ENCODE measurements around the gene KDM2A. TPM values are rescaled to one million over a fixed set of nuclear protein-coding genes. Genes with fewer than 3 reads are reported as not detected.
A peak's percentile ranks its signal among the peaks of the same experiment; 100 is the strongest.

KDM2A gene
- total RNA-seq, 2 experiments from 2014 or later, result 87.1 to 95.9 TPM

DNA sequence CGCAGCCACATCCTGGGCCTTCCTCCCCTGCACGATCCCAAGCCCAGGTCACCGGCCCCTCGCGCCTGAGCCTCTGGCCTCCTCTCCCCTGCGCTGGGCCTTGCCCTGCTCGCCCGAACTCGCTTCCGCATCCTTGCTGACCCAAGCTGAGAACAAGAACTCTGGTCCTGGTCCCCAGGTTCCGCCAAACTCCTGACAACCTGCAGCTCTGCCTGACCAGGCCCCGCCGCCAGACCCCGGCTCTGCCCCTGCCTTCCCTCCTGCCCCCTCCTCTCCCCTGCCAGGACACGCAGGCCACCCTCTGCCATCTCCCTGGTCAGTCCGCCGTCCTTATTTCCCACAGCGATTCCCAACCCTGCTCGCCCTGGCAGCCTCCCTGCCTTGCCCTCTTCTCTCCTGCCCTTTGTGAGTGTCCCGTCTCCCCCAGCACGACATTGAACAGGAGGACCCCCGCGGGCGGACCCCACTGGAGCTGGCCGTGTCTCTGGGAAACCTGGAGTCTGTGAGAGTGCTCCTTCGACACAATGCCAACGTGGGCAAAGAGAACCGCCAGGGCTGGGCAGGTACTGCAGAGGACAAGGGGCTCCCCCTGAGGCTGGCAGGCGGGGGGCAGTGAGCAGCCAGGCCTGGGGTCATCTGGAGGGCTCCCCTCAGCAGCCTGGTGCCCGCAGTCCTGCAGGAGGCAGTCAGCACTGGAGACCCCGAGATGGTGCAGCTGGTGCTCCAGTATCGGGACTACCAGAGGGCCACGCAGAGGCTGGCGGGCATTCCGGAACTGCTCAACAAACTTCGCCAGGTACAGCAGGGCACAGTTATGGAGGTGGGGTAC, 170.8 kb downstream of the KDM2A start:
- no peaks in the 10 kb centered on the region for H3K27me3 Mint-ChIP-seq
- H3K4me3 Mint-ChIP-seq, result peak overlapping the region; percentile 94
- POLR2A ChIA-PET, result interaction anchor here (1.2 to 12.9 kb wide), 8 partner anchors 12 to 172 kb away, joined by 3 to 494 read pairs (median 28); partner anchors contain the start of genes GRK2 and SSH3
- peaks cover 2% of the 10 kb centered on the region for H3K9me3 Mint-ChIP-seq
- no peak for DNase-seq
- peaks cover 74% of the 10 kb centered on the region for H3K36me3 Mint-ChIP-seq (ENCODE audit: low read depth)
- CTCF ChIA-PET, result interaction anchor here (0.9 to 4.1 kb wide), 6 partner anchors 12 to 28 kb away, joined by 3 to 32 read pairs (median 16); partner anchors contain the start of gene GRK2
- peaks cover 72% of the 10 kb centered on the region for H3K4me1 Mint-ChIP-seq
- peak overlapping the region; percentile 87 for H3K27ac Mint-ChIP-seq

GRCh38 chr11:67290801-67291200, 171.7 kb downstream of the KDM2A start:
- Mint-ChIP-seq H3K27me3 (no peaks in the 10 kb centered on the region), H3K27ac (peak overlapping the region; percentile 31), H3K4me1 (peaks cover 65% of the 10 kb centered on the region), H3K9me3 (peaks cover 2% of the 10 kb centered on the region), H3K36me3 (ENCODE audit: low read depth) (peaks cover 79% of the 10 kb centered on the region), H3K4me3 (peak overlapping the region; percentile 94)
- no peak for DNase-seq
- CTCF ChIA-PET, result interaction anchor here (0.7 to 4.1 kb wide), 4 partner anchors 26 to 221 kb away, joined by 3 to 16 read pairs (median 4); no protein-coding TSS in a partner anchor
- POLR2A ChIA-PET, result interaction anchor here (1.6 to 12.9 kb wide), 4 partner anchors 11 to 37 kb away, joined by 3 to 494 read pairs (median 50); partner anchors contain the start of genes GRK2 and SSH3

DNA sequence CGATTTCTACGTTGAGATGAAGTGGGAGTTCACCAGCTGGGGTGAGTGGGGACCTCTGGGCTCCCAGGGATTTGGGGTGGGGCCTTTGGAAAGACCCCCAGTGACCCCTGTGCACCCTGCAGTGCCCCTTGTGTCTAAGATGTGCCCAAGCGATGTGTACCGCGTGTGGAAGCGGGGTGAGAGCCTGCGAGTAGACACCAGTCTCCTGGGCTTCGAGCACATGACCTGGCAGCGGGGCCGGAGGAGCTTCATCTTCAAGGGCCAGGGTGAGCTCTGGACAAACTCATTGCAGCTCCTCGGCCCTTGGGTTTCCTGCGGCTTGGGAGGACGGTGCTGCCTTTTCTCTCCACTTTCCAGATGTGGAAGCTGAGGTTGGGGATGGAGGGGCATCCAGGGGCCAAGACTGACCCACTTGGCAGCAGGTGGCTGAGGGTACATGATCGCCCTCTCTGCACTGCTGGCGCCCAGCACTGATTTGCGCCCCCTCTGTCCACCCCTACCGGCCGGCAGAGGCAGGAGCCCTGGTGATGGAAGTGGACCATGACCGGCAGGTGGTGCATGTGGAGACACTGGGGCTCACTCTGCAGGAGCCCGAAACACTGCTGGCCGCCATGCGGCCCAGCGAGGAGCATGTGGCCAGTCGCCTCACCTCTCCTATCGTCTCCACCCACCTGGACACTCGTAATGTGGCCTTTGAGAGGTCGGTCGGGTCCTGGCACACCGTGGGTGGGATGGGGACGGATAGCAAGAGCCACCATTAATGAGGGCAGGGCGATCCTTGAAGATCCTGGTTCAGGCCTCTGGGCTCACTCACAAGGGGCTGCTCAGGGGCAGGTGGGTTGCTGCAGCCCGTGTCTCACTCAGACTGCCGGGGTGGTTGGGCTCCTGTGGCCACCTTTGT, 172.7 kb downstream of the KDM2A start:
- Mint-ChIP-seq H3K9me3 (peaks cover 9% of the 10 kb centered on the region), H3K4me3 (peak overlapping the region; percentile 30)

DNA sequence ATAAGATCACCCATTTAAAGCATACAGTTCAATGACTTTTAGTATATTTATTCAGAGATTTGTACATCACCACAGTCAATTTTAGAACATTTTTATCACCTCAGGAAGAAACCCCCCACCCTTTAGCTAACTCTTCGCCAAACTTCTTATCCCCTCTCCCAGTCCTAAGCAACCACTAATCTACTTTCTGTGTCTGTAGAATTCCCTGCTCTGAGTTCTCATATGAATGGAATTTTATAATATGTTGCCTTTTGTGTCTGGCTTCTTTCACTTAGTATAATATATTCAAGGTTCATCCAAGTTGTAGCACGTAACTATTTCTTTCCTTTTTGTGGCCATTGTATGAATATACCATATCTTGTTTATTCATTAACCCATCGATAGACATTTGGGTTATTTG, 173.6 kb downstream of the KDM2A start:
- ChIA-PET POLR2A (interaction anchor here (1.0 to 12.9 kb wide), 4 partner anchors 9 to 31 kb away, joined by 3 to 494 read pairs (median 50); partner anchors contain the start of genes GRK2 and SSH3), CTCF (interaction anchor here (1.4 to 1.7 kb wide), 2 partner anchors 25 to 31 kb away, joined by 7 to 8 read pairs; no protein-coding TSS in a partner anchor)
- H3K36me3 Mint-ChIP-seq (ENCODE audit: low read depth), result peaks cover 81% of the 10 kb centered on the region
- peaks cover 12% of the 10 kb centered on the region for H3K9me3 Mint-ChIP-seq
- no peak for DNase-seq
- peaks cover 55% of the 10 kb centered on the region for H3K4me1 Mint-ChIP-seq
- H3K4me3 Mint-ChIP-seq, result peak overlapping the region; percentile 24
- no peaks in the 10 kb centered on the region for H3K27me3 Mint-ChIP-seq
- peak overlapping the region; percentile 47 for H3K27ac Mint-ChIP-seq

More for the DNA sequence above, 172.7 kb downstream of the KDM2A start:
- Mint-ChIP-seq H3K4me1 (peaks cover 61% of the 10 kb centered on the region), H3K27ac (peak overlapping the region; percentile 47), H3K27me3 (no peaks in the 10 kb centered on the region), H3K36me3 (ENCODE audit: low read depth) (peaks cover 83% of the 10 kb centered on the region)
- ChIA-PET POLR2A (interaction anchor here (1.4 to 12.9 kb wide), 5 partner anchors 10 to 37 kb away, joined by 3 to 494 read pairs (median 5); partner anchors contain the start of genes GRK2 and SSH3), CTCF (interaction anchor here (0.6 to 4.1 kb wide), 3 partner anchors 25 to 134 kb away, joined by 3 to 16 read pairs (median 4); no protein-coding TSS in a partner anchor)
- no peak for DNase-seq

DNA sequence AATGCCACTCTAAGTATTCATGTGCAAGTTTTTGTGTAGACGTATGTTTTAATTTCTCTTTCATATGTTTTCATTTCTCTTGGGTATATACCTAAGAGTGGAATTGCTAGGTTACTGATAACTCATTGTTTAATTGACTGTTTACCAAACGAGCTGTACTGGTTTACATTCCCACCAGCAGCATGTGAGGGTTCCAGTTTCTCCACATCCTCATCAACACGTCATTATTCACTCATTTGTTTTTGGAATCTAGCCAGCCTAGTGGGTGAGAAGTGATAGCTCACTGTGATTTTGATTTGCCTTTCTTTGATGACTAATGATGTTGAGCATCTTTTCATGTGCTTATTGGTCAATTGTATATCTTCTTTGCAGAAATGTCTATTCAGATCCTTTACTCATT, 174.0 kb downstream of the KDM2A start:
- Mint-ChIP-seq H3K36me3 (ENCODE audit: low read depth) (peaks cover 81% of the 10 kb centered on the region), H3K27ac (peak overlapping the region; percentile 47)

DNA sequence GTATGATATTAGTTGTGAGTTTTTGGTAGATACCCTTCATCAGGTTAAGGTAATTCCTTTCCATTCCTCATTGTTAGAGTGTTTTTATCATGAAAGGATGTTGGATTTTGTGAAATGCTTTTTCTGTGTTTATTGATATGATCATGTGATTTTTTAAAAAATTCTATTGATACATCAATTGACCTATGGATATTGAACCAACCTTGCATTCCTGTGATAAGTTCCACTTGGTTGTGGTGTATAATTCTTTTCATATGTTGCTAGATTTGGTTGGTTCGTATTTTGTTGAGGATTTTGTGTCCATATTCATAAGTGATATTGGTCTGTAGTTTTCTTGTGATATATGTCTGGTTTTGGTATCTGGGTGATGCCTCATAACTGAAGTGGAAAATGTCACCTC, 176.8 kb downstream of the KDM2A start:
- Mint-ChIP-seq H3K4me1 (peaks cover 43% of the 10 kb centered on the region), H3K4me3 (no peak overlapping the region), H3K27me3 (no peaks in the 10 kb centered on the region), H3K36me3 (ENCODE audit: low read depth) (peaks cover 86% of the 10 kb centered on the region), H3K9me3 (peaks cover 12% of the 10 kb centered on the region), H3K27ac (no peak overlapping the region)
- no peak for DNase-seq
- ChIA-PET CTCF (interaction anchor here (1.2 kb wide), 1 partner anchor 18 kb away, joined by 4 read pairs; no protein-coding TSS in a partner anchor), POLR2A (interaction anchor here (0.6 to 1.5 kb wide), 4 partner anchors 7 to 25 kb away, joined by 3 to 4 read pairs (median 4); no protein-coding TSS in a partner anchor)

More for the DNA sequence above, 174.0 kb downstream of the KDM2A start:
- Mint-ChIP-seq H3K27me3 (no peaks in the 10 kb centered on the region), H3K4me3 (peak overlapping the region; percentile 24), H3K9me3 (peaks cover 12% of the 10 kb centered on the region), H3K4me1 (peaks cover 50% of the 10 kb centered on the region)
- DNase-seq, result no peak
- CTCF ChIA-PET, result interaction anchor here (1.4 to 1.7 kb wide), 3 partner anchors 25 to 31 kb away, joined by 4 to 8 read pairs (median 7); partner anchors contain the start of gene GRK2
- POLR2A ChIA-PET, result interaction anchor here (0.6 to 12.9 kb wide), 4 partner anchors 8 to 60 kb away, joined by 3 to 494 read pairs (median 50); partner anchors contain the start of genes GRK2 and SSH3

DNA sequence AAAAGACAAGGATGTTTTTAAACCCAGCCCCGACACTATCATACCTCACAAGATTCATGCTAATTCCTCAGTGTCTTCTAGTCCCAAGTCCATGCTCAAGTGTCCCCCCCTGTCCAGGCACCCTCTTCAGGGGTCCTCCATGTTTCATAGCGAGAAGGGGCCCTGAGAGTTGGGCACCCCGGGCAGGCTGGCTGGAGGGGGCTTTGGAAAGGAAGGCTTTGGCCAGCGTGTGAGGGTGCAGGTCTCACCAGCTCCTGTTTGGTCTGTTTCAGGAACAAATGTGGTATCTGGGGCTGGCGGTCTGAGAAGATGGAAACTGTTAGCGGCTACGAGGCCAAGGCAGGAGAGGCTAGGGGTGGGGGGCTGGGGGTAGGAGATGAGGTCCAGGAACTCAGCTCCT, 179.7 kb downstream of the KDM2A start:
- ChIA-PET CTCF (interaction anchor here (1.0 to 1.6 kb wide), 3 partner anchors 19 to 53 kb away, joined by 3 to 6 read pairs (median 3); no protein-coding TSS in a partner anchor), POLR2A (interaction anchor here (1.0 to 8.2 kb wide), 3 partner anchors 8 to 12 kb away, joined by 3 to 96 read pairs (median 3); partner anchors contain the start of gene ANKRD13D)
- H3K27me3 Mint-ChIP-seq, result no peaks in the 10 kb centered on the region
- peaks cover 12% of the 10 kb centered on the region for H3K9me3 Mint-ChIP-seq
- DNase-seq, result no peak
- peaks cover 61% of the 10 kb centered on the region for H3K36me3 Mint-ChIP-seq (ENCODE audit: low read depth)
- no peak overlapping the region for H3K27ac Mint-ChIP-seq
- no peak overlapping the region for H3K4me3 Mint-ChIP-seq
- peaks cover 26% of the 10 kb centered on the region for H3K4me1 Mint-ChIP-seq

- Mint-ChIP-seq H3K36me3 (ENCODE audit: low read depth) (peaks cover 53% of the 10 kb centered on the region), H3K27ac (no peak overlapping the region), H3K27me3 (no peaks in the 10 kb centered on the region), H3K9me3 (peaks cover 10% of the 10 kb centered on the region), H3K4me1 (peaks cover 24% of the 10 kb centered on the region), H3K4me3 (no peak overlapping the region)
- POLR2A ChIA-PET, result interaction anchor here (1.0 to 8.2 kb wide), 2 partner anchors 10 to 11 kb away, joined by 3 to 96 read pairs; partner anchors contain the start of gene ANKRD13D
- no peak for DNase-seq
- CTCF ChIA-PET, result interaction anchor here (1.0 to 1.6 kb wide), 2 partner anchors 18 to 22 kb away, joined by 3 to 6 read pairs; no protein-coding TSS in a partner anchor
Observed at GRCh38 chr11:67299471-67300191, 180.6 kb downstream of the KDM2A start.

DNA sequence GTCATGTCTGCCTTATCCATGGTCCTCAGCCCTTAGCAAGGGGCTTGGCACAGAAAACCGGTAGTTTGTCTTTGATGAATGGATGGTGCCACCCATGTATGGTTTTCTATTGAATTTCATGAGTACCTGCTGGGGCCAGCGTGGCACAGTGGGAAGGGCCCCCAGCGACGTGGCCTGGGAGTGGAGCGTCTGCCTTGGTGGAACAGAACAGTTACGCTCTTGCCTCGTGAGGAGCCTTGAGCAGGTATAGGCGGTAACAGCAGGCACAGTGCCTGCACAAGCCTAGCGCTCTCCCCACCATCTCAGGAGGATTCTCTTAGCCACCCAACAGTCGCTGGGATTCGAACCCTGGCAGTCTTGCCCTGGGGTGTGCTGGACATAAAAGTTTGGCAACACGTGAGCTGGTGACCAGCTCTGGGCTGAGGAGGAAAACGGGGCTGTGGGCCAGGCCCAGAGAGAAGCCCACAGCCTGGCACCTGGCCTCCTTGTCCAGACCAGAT, 181.2 kb downstream of the KDM2A start:
- DNase-seq, result no peak
- H3K9me3 Mint-ChIP-seq, result peaks cover 10% of the 10 kb centered on the region
- H3K4me3 Mint-ChIP-seq, result no peak overlapping the region
- H3K4me1 Mint-ChIP-seq, result peaks cover 28% of the 10 kb centered on the region
- H3K27me3 Mint-ChIP-seq, result no peaks in the 10 kb centered on the region
- H3K36me3 Mint-ChIP-seq (ENCODE audit: low read depth), result peaks cover 46% of the 10 kb centered on the region
- ChIA-PET CTCF (interaction anchor here (1.0 to 1.1 kb wide), 2 partner anchors 17 to 37 kb away, joined by 3 read pairs; no protein-coding TSS in a partner anchor), POLR2A (interaction anchor here (1.0 to 8.2 kb wide), 2 partner anchors 10 to 11 kb away, joined by 3 to 96 read pairs; partner anchors contain the start of gene ANKRD13D)
- no peak overlapping the region for H3K27ac Mint-ChIP-seq

DNA sequence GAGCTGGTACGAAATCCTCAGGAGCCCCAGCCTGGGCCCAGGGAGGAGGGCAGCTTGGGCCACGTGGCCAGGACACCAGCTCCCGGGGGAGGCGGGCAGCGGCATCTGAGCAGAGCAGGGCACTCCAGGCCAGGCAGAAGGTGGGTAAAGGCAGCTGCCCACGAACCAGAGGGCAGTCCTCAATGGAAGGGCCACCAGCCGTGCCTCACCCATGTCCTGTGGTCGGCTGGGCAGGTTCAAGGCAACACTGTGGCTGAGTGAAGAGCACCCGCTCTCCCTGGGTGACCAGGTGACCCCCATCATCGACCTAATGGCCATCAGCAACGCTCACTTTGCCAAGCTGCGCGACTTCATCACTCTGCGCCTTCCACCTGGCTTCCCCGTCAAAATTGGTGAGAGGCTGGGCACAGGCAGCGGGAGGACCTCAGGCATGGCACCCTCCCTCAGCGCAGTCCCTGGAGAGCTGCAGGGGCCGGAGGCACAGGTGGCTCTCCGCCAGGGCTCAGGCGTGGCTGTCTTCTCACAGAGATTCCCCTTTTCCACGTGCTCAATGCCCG, 181.8 kb downstream of the KDM2A start:
- Mint-ChIP-seq H3K9me3 (peaks cover 10% of the 10 kb centered on the region), H3K4me1 (peaks cover 28% of the 10 kb centered on the region), H3K36me3 (ENCODE audit: low read depth) (peaks cover 40% of the 10 kb centered on the region), H3K27ac (no peak overlapping the region), H3K4me3 (no peak overlapping the region), H3K27me3 (no peaks in the 10 kb centered on the region)
- POLR2A ChIA-PET, result interaction anchor here (1.0 to 8.2 kb wide), 2 partner anchors 10 to 11 kb away, joined by 3 to 96 read pairs; partner anchors contain the start of gene ANKRD13D
- CTCF ChIA-PET, result interaction anchor here (1.0 to 1.1 kb wide), 2 partner anchors 17 to 38 kb away, joined by 3 read pairs; no protein-coding TSS in a partner anchor
- DNase-seq, result no peak

Data from activated CD4-positive, alpha-beta memory T cell treated with anti-CD3 and anti-CD28 coated beads, Interleukin-2, amount 10 ng/mL, durations not matched to agents 7 days and 5 days (primary cell).